ENCODE data around the gene PEMT. TPM values are rescaled to one million over a fixed set of nuclear protein-coding genes. Genes with fewer than 3 reads are reported as not detected.

Gene PEMT
- 22.8 and 24.5 TPM in 2 replicates for total RNA-seq

GRCh38 chr17:17591355-17592298 is at the start of gene PEMT:
Gene PEMT, minus strand, starts transcription at chr17:17591708. Its CDS starts 82 bp downstream, at chr17:17591626.

DNA sequence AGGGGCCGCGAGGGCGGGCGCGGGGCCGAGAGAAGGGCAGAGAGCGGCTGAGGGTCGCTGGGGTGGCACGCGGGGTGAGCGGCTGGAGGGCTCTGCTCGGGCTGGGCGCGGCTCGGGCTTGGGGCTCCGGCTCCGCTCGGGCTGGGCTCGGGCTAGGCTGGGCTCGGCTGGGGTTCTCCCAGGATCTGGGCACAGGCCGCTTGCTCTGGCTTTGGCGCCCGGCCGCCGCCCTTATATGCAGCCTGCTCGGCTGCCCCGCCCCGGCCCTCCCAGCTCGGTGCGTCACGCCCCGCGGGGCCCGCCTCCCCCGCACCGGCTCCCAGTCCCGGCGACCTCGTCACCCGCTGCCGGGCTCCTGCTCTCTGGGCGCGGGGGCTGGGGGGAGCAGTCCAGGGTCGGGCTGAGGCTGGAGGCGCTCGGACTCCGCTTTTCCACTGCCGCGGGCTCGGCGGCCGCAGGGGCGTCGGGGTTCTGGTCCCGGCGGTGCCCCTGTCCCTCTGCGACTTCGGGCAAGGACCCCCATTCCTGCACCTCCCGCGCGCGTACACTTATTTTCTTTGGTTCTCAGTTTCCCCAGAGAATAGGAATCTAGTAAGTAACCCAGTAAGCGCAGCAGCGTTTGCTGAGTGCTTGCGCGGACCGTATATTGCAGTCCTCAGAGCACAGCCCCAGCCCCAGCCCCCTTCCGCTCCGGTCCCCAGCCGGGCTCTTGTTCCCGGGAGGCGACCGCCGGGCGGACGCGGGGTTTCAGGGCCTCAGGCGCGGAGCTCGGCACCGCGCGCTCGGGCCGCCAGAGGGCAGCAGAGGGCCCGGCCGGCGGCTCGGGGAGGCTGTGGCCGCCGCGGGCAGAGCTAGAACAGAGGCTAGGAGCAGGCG is 95.1 kb downstream of the PEMT start, which contains the start of gene RASD1:
TSS of gene RASD1 (minus strand) at position 207 of the 876 bp plus-strand sequence. CDS start 214 bp downstream, outside the sequence.

GRCh38 chr17:17476865-17477467 is 114.5 kb downstream of the PEMT start, which contains the start of gene MED9:
Gene MED9, plus strand, starts transcription at chr17:17477000. Its CDS starts 42 bp downstream, at chr17:17477042.

Other genes with a start within 250 kb of the PEMT start
- gene MED9, start 114.7 kb downstream of the PEMT start, total RNA-seq = 12.8 and 14.9 TPM in 2 replicates
- 0.58 and 1.2 TPM in 2 replicates for gene RASD1, start 95.3 kb downstream of the PEMT start, total RNA-seq
- 13.7 and 15.1 TPM in 2 replicates for gene RAI1, start 89.8 kb upstream of the PEMT start, total RNA-seq
- gene SREBF1, start 245.3 kb upstream of the PEMT start, total RNA-seq = 150 and 241 TPM in 2 replicates

Measured in smooth muscle cell of trachea (primary cell).